ENCODE results near the gene TRIM63.

The TRIM63 gene

DNA sequence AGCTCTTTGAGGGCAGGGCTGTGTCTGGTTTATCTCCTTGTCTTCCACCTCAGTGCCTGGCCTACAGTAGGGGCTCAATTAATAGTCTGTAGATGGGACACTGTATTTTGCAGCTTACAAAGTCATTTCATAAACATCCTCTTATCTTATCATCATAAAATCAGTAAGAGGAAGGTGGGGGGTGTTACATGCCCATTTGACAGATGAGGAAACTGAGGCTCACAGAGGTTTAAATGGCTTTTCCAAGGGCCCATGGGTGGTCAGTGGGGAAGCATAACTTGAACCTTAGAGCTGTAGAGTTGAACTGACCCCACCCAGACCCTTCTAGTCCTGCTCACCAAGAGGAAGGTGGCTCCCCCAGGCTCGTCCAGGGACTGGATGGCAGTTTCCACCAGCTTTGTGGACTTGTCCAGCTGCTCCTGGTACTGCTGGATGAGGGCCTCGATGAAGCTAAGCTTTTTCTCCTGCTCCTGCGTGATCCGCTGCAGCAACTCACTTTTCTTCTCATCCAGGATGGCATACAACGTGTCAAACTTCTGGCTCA lies 9.3 kb downstream of the TRIM63 start:
- in situ Hi-C loops (cut with MboI; ENCODE audit: low sequenced_read_pairs) = no loop called here

DNA sequence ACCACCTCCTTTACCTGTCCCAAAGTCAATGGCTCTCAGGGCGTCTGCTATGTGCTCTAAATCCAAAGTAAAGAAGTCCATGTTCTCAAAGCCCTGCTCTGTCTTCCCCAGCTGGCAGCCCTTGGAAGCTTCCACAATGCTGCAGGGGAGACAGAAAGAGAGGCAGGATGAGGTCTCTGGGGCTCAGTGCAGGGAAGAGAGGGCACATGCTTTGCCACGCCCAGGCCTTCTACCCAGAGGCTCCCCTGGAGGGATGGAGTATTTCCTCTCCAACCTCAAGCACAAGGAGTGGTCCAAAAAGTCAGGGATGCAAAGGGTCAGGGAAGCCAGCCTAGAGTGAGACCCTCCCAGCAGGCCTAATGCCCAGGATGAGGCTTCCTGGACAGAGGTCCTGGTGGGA lies 10.2 kb downstream of the TRIM63 start:
- in situ Hi-C loops (cut with MboI; ENCODE audit: low sequenced_read_pairs) = no loop called here

DNA sequence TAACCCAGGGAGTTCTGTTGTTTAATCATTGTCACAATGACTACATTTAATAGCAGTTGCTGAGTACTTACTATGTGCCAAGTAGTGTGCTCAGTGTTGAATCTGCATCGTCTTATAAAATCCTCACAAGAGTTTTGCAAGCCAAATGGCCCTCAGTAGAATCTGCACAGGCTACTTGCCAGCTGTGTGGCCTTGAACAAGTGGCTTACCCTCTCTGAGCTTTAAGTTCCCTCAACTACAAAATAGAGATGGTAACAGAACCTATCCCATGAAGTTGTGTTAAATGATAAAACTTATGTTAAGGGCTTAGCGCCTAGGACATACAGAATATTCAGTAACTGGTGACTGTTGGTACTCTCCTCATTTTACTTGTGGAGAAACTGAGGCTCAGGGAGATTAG lies 12.4 kb downstream of the TRIM63 start:
- in situ Hi-C loops (cut with MboI; ENCODE audit: low sequenced_read_pairs) = no loop called here

DNA sequence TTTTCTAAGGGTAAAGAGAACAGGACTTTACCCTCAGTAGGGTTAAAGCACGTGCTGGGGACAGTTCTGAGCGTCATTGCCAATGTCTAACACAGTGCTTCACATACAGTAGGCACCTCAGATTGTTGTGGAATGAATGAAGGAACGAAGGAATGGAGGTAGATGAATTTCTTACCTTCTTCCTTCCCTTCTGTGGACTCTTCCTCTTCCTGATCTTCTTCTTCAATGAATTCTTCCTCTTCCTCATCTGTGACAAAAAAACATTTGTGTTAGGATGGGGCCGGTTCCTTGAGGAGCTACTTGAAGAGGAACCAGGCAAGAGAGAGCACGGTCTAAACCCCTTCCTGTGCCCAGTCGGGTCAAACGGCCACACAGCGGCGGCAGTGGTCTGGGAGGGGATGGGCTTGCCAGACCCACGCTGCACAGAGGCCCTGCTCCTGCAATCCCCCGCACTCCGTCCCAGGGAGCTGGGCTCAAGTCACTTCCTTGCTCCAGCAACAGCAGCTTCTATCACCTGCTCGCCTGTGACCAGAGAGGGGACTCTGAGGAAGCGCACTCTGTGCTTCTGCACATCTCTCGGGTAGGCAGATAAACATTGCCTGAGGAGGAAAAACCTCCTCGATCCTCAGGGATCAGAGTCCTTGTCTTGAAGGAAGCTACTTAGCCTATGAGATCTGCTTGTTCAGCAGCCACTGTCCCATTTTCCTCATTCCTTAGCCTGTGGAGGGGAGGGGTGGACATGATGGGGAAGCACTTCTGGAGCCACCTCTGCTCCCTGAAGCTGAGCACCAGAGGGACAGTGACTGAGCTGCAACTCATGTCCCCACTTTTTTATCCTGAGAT lies 13.5 kb downstream of the TRIM63 start:
- in situ Hi-C loops (cut with MboI; ENCODE audit: low sequenced_read_pairs) = no loop called here

DNA sequence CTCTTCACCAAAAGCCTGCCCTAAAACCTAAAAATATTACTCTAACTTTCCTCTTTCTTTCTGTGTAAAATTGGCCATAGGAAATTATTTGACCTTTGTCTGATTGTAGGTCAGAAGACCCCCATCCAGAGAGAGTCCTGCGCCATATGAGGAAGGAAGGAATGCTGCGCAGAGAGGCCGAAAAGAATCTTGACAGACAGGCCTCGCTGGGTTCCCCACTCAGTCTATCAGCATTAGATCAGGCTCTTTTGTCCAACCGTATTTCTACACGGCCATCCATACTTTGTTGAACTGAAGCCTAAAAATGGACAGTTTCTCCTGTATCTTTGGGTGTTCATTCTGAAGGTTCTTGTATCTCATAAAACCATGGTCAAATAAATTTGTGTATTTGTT lies 17.2 kb downstream of the TRIM63 start:
- in situ Hi-C loops (cut with MboI; ENCODE audit: low sequenced_read_pairs) = no loop called here

DNA sequence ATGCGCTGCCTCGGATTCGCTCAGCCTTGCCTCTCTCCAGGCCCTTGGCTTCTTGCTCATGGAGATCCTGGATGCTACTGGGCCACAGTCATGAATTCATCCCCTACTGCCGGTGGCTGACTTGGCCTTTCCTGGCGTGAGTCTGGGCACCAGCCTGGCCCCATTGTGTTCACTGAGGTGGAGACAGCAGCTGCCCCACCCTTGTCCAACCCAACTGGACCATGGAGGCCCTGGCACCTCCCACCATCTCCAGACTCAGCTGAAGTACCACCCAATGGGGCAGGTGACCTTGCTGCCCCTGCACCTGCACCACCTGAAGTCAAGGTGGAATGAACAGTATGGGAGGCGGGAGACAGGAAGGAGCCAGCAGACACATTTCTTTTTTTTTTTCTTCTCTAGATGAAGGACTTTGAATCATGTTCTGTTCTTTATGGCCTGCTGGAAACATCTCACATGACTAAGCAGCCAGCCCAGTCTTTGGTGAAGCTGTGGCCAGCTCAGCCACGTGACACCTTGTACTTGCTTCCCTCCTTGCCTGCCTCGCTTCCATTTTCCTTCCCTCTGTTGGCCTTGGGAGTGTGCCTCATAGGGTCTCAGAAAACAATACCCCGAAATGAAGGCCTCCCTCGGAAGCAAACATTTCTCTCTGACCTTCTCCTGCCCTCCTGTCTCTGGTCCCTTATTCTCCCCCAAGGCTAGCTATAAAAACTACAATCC lies 17.7 kb downstream of the TRIM63 start:
- in situ Hi-C loops (cut with MboI; ENCODE audit: low sequenced_read_pairs) = no loop called here

DNA sequence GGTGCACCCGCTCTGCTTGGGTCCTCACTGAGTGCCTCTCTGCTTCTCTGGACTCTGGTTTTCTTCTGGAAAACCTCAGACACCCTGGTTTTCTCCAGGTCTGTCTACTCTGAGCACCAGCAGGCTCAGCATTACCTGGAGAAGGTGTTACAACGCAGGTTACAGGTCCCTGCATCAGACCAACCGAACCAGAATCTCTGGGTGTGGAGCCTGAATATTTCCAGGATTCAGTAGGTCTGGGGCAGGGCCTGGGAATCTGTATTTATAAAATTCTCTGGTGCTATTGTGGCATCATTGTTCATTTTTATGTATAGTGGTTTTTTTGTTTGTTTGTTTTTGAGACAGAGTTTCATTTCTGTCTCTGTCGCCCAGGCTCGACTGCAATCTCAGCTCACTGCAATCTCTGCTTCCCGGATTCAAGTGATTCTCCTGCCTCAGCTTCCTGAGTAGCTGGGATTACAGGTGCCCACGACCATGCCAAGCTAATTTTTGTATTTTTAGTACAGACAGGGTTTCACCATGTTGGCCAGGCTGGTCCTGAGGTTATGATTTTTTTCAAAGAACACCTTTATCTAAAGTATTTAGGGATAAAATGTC lies 20.1 kb downstream of the TRIM63 start:
- in situ Hi-C loops (cut with MboI; ENCODE audit: low sequenced_read_pairs) = no loop called here

DNA sequence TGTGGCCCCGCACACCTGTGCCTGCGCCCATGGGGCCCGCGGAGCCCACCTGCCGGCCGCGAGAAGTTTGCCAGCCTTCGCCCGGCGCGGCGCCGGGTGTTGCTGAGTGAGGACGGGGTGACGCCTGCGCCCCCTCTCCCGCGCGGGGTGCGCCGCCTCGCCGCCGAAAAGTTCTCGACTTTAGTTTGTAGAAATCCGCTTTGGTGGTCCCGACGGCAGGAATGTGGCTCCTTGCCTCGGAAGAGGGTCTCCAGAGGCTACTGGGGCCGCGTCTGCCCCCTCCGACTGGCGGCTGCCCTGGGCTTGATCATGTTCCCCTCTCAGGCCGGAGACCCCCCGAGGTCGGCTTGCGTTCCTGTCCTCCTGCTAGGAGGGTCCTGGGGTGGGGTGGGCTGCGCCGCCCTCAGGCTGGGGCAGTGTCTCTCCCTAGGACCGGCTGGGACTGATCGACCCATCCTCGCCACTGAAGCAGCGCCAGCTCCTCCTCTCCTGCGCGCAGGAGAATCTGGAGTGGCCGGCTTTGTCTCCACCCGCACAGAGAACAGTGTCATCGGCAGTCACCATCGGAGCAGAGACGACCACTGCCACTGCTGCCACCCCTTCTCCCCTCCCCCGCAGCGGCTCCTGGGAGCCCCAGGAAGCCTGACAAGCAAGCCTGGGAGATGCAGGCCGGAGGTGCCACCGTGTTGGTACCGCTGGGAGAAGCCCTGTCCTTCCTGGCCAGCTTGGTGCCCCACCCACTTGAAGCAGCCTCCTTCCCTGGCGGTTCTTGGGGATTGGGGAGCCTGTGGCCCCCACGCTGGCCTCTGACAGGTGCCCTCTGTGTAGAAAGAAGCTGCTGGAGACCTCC lies 21.0 kb downstream of the TRIM63 start:
- in situ Hi-C loops (cut with MboI; ENCODE audit: low sequenced_read_pairs) = no loop called here

DNA sequence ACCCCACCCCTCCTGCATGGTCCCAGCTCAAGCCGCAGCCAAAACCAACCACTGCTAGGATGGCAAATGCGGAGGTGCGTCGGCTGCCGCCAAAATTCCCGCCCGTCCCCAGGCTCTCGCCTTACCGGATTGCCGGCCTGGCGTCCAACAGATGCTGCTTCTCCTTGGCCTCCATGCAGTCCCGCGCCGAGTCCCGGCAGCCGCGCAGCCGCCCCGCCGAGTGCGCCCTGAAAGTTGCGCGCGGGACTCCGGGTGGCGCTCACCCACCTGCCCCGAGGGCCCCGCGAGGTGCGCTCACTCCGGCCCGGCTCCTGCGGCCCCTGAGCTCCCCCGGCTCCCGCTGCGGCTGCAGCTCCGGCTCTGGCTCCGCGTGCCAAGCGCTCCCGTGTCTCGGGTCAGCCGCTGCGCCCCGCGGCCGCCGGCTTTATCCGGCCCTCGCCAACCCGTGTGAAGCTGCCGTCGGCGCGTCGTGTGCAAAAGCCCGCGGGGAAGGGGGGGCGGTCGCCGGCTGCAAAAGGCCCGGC lies 21.6 kb downstream of the TRIM63 start, which contains the start of gene SLC30A2:
Gene SLC30A2, minus strand, starts transcription at position 397 of the 524 bp plus-strand sequence. Its CDS starts 222 bp downstream, at position 175.
- in situ Hi-C loops (cut with MboI; ENCODE audit: low sequenced_read_pairs) = no loop called here

DNA sequence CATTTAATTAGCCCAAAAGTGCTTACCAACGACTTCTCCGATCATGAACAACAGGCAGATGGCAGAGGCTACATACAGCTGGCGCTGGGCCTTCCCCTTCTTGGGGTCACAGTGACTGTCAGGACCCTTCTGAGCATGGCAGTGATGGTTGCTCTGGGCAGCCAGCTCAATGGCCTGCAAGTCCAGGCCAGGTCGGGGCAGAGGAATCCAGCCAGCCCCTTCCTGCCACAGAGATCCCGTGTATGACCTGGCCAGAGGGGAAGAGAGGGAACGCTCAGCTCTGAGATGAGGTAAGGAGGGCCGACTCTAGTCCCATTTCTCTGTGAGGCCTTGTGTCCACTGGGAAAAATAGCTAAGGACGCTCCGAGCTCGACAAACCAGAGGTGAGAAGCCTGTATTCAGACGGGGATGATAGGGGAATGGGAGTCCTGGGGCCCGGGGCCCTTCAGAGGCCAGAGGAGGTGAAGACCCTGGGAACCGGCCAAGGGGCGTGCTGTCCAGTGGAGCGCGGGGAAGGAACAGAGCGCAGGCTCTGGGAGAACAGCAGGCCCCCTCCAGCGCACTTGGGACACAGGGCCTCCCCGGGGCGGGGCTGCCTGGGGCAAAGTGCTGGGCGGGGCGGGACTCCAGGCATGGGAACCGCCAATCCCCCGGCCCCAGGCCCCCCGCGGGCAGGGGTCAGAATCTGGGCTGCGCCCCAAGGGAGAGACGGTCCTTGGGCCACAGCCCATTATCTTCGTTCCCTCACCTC lies 22.3 kb downstream of the TRIM63 start:
- in situ Hi-C loops (cut with MboI; ENCODE audit: low sequenced_read_pairs) = no loop called here

DNA sequence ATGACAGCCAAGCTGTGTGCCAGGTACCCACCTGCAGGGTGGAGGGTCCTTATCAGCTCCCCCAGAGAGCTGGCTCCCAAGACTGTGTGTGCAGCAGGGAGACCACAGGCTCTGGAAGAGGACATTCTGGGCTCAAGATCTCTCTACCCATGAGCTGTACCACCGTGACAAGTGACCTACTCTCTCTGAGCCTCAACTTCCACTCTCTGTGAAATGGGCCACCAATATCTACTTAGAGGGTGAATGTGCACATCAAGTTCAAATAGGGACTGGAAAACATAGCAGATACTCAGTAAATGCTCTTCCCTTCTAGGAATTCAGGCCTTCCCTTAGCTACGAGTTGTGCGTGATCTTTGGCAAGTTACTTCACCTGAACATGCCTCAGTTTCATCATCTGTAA lies 23.0 kb downstream of the TRIM63 start:
- in situ Hi-C loops (cut with MboI; ENCODE audit: low sequenced_read_pairs) = no loop called here

DNA sequence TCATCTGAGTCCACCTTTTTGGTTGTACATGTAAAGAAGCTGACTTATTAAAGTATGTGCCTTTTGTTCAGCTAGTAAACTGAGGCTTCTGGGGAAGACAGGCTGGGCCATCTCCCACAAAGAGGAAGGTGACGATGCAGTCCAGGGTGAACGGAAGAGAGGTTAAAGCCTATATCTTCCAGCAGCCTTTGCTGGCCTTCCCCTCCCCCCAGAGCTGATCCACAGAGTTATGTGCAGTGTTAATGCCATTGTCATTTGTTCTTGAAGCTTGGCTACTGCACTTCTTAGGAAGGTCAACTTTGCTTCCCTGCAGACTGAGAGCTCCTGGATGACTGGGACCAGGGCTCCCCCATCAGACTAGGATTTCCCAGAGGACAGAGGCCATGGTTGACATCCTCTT lies 23.7 kb downstream of the TRIM63 start:
- in situ Hi-C loops (cut with MboI; ENCODE audit: low sequenced_read_pairs) = no loop called here

DNA sequence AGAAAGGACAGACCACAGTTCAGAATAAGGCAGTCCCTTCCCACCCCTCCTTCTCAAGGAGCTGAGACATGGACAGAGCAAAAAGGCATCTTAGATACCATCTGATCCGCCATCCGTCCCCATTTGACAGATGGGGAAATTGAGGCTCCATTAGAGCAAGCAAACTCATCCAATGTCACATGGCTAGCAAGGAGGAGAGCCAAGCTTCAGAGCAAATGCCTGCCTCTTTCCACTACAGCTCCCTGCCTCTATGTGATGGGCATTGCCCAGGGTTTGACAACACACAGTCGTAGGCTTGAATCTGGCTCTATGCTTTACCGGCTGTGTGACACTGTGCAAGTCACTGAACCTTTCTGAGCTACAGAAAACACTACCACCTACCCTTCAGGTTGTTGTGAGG lies 25.5 kb downstream of the TRIM63 start:
- in situ Hi-C loops (cut with MboI; ENCODE audit: low sequenced_read_pairs) = no loop called here

DNA sequence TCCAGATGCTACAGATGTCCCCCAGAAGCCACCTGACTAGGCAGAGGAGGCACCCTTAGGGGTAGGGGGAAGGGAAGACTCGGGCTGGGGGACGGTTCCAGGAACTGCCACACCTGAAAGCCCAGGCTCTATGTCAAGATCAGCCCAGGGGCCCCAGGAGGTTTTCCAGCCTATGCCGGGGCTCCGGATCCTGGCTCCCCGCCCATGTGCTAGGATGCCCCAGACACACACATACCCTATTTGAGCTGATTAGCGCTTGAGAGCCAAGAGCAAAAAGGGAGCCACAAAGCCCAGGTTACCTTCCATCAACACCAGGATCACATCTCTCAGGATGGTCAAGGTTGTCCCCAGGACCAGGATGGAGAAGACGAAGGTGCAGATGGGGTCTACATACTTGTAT lies 26.0 kb downstream of the TRIM63 start:
- in situ Hi-C loops (cut with MboI; ENCODE audit: low sequenced_read_pairs) = no loop called here

DNA sequence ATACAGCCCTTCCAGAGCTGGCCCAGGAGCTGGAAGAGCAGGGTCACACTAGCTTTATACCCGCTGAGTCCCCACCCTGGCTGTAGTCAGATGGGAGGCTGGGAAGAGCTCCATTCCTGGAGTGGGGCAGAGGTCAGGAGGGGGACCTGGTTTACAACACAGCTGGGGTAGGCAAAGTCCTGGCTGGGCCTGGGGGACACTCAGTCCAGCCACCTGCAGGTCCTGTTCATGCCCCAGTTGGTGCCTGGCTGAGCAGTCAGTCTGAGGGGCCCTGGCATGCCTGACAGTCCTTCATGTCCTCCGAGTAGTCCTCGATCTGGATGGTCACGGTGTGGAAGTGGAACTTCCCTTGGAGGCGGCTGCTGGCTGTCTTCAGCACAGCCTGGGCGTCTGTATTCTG lies 28.5 kb downstream of the TRIM63 start:
- in situ Hi-C loops (cut with MboI; ENCODE audit: low sequenced_read_pairs) = no loop called here

DNA sequence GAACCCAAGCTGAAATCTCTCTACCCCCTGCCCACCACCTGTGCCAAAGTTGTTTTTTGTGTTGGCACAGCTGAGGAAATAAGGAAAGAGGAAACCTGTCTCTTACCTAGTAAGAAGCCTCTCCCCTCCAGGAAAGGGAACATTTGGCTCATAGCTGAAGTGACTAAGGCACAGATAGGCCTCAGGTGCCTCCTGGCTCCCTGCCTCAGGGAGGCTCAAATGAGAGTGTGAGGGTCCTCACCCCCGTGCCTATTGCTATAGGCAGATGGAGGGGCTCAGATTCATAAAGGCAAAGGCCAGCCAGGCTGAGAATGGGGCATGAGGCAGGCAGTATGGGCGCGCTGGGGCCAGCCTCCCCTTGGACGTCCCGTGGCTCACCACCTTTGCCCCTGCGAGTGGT lies 29.0 kb downstream of the TRIM63 start:
- in situ Hi-C loops (cut with MboI; ENCODE audit: low sequenced_read_pairs) = no loop called here

DNA sequence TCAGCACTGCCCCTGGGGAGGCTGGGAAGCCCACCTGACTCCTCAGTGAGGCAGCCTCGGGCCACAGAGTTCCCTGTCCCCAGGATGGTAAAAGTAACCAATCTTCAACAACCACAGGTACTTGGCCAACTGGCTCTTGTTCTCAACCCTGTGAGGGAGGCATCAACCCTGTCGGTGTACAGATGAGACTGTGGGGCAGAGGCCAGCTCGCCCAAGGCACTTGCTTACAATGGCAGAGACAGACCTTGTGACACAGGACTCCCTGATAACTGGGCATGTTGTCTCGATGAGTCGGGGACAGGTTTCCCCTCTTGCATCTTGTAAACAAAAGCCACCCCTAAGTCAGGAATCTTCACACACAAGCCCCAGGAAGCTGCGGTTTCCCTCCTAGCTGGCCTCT lies 29.5 kb downstream of the TRIM63 start:
- in situ Hi-C loops (cut with MboI; ENCODE audit: low sequenced_read_pairs) = no loop called here

DNA sequence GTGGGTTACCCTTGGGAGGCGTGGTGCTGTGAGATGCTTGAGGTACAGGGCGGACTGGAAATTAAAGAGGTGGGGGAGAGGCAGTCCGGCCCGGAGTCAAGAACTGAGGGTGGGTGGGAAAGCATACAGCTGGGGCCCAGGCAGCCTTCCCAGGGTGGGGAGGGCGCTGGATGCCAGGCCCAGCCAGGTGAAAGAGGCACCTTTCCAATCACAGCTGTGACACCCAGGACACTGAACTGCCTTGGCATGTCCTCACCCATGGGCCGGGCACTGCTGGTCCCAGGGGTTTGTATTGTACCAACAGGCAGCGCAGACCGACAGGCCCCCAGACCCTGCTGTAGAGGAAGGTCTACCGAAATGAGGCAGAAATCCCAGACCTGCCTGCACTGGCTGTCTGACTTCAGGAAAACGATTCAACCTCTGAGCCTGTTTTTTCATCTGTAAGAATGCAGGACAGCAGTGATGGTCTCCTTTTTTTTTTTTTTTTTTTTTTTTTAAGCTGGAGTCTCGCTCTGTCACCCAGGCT lies 30.6 kb downstream of the TRIM63 start:
- in situ Hi-C loops (cut with MboI; ENCODE audit: low sequenced_read_pairs) = no loop called here

DNA sequence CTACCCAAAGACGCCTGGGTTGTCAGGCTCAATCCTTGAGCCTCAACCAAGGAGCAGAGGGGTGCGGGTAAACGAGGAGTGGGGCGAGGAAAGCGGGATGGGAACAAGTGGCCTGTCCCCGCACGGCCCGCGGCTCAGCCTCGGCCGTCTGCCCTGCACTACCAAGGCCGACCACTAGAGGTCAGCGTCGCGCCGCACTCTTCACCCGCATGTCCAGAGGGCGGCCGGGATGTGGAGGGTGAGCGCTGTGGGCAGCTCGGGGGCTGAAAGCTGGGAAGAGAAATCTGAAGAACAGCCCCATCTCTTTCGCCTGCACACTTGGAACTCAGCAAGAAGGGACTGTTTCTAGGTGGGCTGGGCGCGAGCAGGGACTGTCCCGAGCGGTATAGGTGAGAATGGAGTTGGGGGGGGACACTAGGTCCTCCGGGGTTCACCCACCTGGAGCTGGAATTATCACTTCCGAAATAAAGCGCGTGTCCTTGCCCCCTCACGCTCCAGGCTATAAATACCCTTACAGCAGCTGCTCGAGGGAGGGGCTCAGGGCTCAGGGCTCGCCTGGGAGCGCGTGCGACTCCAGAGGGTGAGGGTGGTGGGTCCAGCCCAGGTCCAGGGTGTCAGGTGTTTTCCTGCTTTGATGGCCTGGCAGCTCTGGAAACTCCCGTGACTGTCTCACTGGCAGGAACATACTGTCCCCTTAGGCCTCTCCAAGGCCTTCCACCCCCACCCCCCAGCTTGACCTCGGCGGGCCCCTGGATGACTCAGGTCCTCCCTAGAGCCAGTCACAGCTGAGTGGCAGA lies 31.3 kb downstream of the TRIM63 start:
- in situ Hi-C loops (cut with MboI; ENCODE audit: low sequenced_read_pairs) = no loop called here
